HG03039 (cell line): ENCODE measurements around the gene OPCML.

Experiments
- ATAC-seq: cut with Tn5 transposase; IDR thresholded peaks from one replicate; pipeline ENCODE4 v1.9.1; 2021; ENCODE audit warnings: mild to moderate bottlenecking, moderate library complexity; ENCODE audit not compliant: unreplicated experiment

The OPCML gene

GRCh38 chr11:132650969-132651720, 881.2 kb downstream of the OPCML start:
- no peak for ATAC-seq

GRCh38 chr11:132649277-132649676, 883.0 kb downstream of the OPCML start:
- no peak for ATAC-seq

DNA sequence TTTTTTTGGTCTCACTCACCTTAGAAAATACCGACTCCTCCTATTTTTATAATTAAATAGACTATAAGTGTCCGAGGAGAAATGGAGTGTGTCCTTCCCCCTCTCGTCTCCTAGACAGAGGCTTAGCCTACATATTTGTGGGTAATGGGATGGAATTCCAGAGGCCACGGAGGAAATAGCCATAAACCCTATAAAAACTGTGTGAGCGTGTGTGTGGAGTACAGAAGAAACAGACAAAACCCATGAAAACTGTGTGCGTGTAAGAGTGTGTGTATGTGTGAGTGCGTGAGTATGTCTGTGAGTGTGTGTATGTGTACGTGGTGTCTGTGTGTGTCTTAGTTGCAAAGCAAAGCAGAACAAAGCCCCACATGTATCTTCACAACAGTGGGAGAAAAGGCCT, 883.5 kb downstream of the OPCML start:
- no peak for ATAC-seq

GRCh38 chr11:132646890-132647289, 885.4 kb downstream of the OPCML start:
- no peak for ATAC-seq

- no peak for ATAC-seq
Observed at GRCh38 chr11:132644520-132645239, 887.6 kb downstream of the OPCML start.

- no peak for ATAC-seq
Observed at GRCh38 chr11:132643239-132643638, 889.1 kb downstream of the OPCML start.

- no peak for ATAC-seq
Observed at GRCh38 chr11:132640952-132641351, 891.3 kb downstream of the OPCML start.

DNA sequence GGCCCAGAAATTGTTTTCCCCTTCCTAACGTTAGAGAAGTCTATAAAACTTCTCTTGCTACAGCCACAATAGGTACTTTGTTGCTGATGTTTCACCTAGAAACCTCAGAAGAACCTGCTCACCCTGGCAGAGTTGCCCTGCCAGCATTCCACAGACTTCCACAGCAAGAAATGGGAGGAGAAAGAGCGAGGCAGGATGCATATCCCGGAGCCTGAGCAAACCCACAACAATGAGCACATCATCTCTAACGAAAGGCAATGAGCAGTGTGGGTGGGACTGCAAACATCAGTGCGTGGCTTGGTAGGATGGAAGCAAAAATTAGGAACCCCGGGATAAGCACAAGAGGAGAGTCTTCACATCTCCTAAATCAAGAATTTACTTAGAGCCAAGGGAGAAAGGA, 892.3 kb downstream of the OPCML start:
- no peak for ATAC-seq

DNA sequence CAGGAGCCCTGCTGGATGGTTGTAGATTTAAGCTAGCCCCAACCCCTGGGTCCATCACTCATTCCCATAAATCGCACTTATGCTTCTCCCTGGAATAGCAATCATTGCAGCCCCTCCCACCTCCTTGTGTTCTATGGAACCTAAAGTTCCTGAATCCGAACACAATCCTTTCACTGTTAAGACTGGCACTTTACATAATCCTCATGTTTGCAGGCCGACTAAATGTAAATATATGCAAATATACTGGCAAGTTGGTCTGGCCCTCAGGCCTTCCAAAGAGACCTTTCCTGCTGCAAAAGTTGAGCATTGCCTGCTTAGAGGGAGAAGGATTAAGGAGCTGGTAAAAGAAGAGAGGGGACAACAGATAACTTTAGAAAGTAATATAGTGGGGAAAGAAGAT, 892.9 kb downstream of the OPCML start:
- ATAC-seq, result no peak

DNA sequence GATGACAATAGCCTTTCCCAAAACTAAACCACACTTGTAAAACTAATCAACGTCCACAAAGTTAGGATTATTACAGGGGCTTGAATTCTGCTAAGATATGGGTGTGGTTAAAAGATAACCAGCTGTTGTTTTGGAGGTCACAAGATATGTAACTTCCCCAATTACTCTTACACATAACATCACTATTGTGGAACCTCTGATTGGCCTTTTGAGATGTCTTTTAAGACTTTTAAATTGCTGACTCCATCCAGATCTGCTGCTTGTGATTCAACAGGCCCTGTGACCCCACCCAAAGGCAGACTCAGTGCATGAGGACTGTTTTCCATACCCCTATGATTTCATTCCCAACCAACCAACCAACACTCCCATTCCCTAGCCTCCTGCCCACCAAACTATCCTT, 893.9 kb downstream of the OPCML start:
- ATAC-seq, result no peak

- ATAC-seq, result no peak
Observed at GRCh38 chr11:132636523-132636922, 895.8 kb downstream of the OPCML start.

DNA sequence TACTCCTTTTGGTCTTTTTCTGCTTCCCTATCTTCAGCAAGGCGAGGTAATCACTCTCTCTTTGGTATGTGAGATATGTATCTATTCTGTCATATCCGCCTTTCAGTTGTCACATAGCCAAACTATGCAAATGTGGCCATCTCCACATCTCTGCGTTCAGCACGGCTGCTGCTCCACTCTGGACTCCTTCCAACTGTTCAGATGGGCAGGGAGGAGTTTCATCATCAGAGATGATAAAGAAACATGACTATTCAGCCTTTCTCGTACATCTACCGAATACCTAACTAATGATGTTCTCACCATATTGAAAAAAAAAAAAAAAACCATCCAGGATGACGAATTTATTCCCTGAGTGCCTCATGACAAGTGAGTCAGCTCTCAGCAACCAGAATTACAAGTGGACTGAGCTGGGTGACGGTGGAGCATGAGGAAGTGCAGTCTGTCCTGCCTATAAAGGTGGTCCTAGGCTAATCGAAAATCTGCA, 899.6 kb downstream of the OPCML start:
- ATAC-seq, result no peak

- no peak for ATAC-seq
Observed at GRCh38 chr11:132631989-132632388, 900.3 kb downstream of the OPCML start.

- no peak for ATAC-seq
Observed at GRCh38 chr11:132627981-132628380, 904.3 kb downstream of the OPCML start.

GRCh38 chr11:132626446-132626845, 905.9 kb downstream of the OPCML start:
- no peak for ATAC-seq

- no peak for ATAC-seq
Observed at GRCh38 chr11:132623511-132623910, 908.8 kb downstream of the OPCML start.

- ATAC-seq, result no peak
Observed at GRCh38 chr11:132621976-132622580, 910.2 kb downstream of the OPCML start.

- ATAC-seq, result no peak
Observed at GRCh38 chr11:132620423-132620822, 911.9 kb downstream of the OPCML start.

DNA sequence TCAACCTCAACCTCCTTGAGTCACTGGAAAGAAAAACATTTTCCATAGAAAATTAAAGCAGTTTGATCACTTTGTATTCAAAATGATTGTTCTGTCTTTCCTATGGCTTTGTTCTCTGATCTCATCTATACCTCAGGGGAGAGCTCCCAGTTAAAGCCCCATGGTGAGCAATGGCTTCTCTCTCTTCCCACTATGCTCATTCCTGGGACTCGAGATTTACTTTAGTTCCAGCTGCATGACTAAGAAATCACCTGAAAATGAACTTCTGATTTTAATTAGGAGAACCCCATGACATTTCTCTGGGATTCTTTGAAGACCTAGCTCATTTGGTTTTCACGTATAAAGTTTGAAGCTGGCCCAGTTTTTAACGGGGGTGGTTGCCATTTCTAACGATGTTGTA, 921.5 kb downstream of the OPCML start:
- ATAC-seq, result no peak

GRCh38 chr11:132610216-132610615, 922.1 kb downstream of the OPCML start:
- ATAC-seq, result no peak

DNA sequence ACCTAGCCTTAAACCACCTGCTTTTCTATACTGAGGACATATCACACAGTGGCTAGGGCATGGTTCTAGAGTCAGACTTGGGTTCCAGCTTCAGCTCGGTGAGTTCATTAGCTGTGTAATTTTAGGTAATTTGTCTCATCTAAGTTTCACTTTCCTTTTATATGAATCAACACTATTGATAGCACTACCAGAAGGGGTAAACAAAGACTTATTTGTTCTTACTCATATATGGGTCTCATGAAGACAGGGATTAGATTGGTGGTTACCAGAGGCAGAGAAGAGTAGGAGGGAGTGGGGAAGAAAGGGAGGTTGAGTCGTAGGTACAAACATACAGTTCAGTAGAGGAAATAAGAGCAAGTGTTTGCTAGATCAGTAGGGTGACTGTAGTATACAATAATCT, 924.7 kb downstream of the OPCML start:
- ATAC-seq, result no peak
